Adrenal gland (tissue), 12 donors: ENCODE data around the gene FXYD3. TPM values are rescaled to one million over a fixed set of nuclear protein-coding genes. Genes with fewer than 3 reads are reported as not detected.

Source experiments
- DNase-seq, 7 donors: peaks; one replicate each; pipeline ENCODE4 v3.0.0-alpha.2; 2019 to 2020
- H3K27ac ChIP-seq, 5 donors: fragments of 200-600 bp; sonication (generic) in 4 of 5; 1 replicate in 3 of 5; 2 replicates in 2 of 5; pipeline versions ENCODE4 v1.5.1 to v1.8.0; 2016 to 2020; ENCODE audit warnings: mild to moderate bottlenecking in 1 of 5
- H3K27me3 ChIP-seq: fragments of 200-600 bp; 2 replicates; pipeline ENCODE4 v1.8.0; 2021
- H3K36me3 ChIP-seq, 2 donors: fragments of 200-600 bp; replicated peaks in 1 of 2; 1 replicate in 1 of 2; 2 replicates in 1 of 2; pipeline versions ENCODE4 v1.5.1 to v1.8.0; 2018 to 2022
- H3K4me1 ChIP-seq, 2 donors: fragments of 200-600 bp; replicated peaks in 1 of 2; 1 replicate in 1 of 2; 2 replicates in 1 of 2; pipeline versions ENCODE4 v1.5.1 to v1.8.0; 2018 to 2021
- H3K4me3 ChIP-seq, 4 donors: fragments of 200-600 bp; sonication (generic) in 3 of 4; one replicate each; pipeline ENCODE4 v1.5.1; 2016 to 2018
- H3K9me3 ChIP-seq, 3 donors: fragments of 200-600 bp; sonication (generic) in 1 of 3; replicated peaks in 1 of 3; 1 replicate in 2 of 3; 2 replicates in 1 of 3; pipeline versions ENCODE4 v1.5.1 to v1.8.0; 2016 to 2021
- CTCF ChIP-seq, 6 experiments: fragments of 450-650 bp in 4 of 6; fragments of 200-600 bp in 2 of 6; sonication (generic) in 1 of 6; IDR thresholded peaks; 1 replicate in 5 of 6; 2 replicates in 1 of 6; pipeline versions ENCODE4 v1.5.1 to v1.8.0; 2016 to 2021; ENCODE audit warnings: antibody characterized with exemption in 6 of 6, mild to moderate bottlenecking in 2 of 6, moderate library complexity in 1 of 6
- POLR2A ChIP-seq, 2 donors: fragments of 450-650 bp; IDR thresholded peaks; one replicate each; pipeline ENCODE4 v1.6.1; 2017; ENCODE audit warnings: antibody characterized with exemption in 2 of 2, mild to moderate bottlenecking in 2 of 2, moderate library complexity in 1 of 2
- WGBS, 4 donors: extraction: QIAGEN DNeasy Blood & Tissue Kit in 2 of 4; methylation state at CpG; one replicate each; pipeline versions ENCODE4 v1.1.5 to v1.1.7; 2013 to 2017; 5-methylcytosine and 5-hydroxymethylcytosine counted together
- intact Hi-C, 2 donors: fragments of 100-400 bp; cut with DNase I; formaldehyde crosslinking; loops; one replicate each; pipeline versions ENCODE4 v1.14.1 to v1.15.0; 2022 to 2023
- polyA plus RNA-seq, 3 donors: library from polyadenylated mRNA; stranded (reverse); fragments of 200-250 nt in 2 of 3; fragments of 350-450 nt in 1 of 3; fragmentation: Illumina TruSeq in 1 of 3; extraction: RNeasy Lipid Tissue Mini Kit (QIAGEN cat#74804) in 1 of 3; gene quantifications; one replicate each; pipeline ENCODE4 v1.2.3, GENCODE V29; 2013 to 2014
- total RNA-seq, 9 donors: library from RNA; depleted of rRNA in 4 of 9; stranded (reverse); fragments of >200 nt in 4 of 9; fragments of 120-200 nt in 1 of 9; fragmentation: NEBNext Ultra II Directional in 1 of 9; extraction: Animal tissue kit (Norgen Biotek cat#: 25700) in 1 of 9; gene quantifications; one replicate each; pipeline versions ENCODE4 v1.1.0 to v1.2.4, GENCODE V29; 2013 to 2023
- donor health status: healthy with polysubstance abuse.
- donor health status: Bipolar disorder and iron deficiency.
- donor health status: DM: yes; HTN: yes; CAD: no.
- donor health status: DM: no; HTN: no; CAD: no.
- donor health status: DM: no; HTN: no; CAD: no.
- donor health status: DM: yes; HTN: yes; CAD: no.

FXYD3 gene
- total and polyA plus RNA-seq, 12 donors, result 0.34 to 4.6 (median 2.3) TPM; not detected in 4

DNA sequence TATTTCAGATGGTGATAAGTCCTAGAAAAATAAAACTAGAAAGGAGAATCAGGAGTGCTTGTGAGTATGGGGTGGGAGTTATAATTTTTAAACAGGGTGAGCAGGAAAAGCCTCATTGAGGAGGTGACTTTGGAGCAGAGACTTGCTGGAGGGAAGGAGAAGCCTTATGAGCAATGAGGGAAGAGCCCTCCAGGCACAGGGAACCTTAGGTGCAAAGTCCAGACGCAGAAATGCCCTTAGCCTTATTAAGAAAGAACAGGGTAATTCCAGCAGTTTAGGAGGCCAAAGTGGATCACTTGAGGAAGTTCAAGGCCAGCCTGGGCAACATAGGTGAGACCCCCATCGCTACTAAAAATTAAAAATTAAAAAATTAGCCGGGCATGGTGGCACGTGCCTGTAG, 21.0 kb upstream of the FXYD3 start:
- peaks cover 11% of the 10 kb centered on the region for H3K27me3 ChIP-seq
- H3K27ac ChIP-seq, result no peak overlapping the region
- H3K9me3 ChIP-seq, result no peaks in the 10 kb centered on the region
- DNase-seq, result no peak
- intact Hi-C loops, result loop anchor here in 1 of 2 donors (5.0 kb wide), 1 partner anchor 122 kb away; no protein-coding TSS in a partner anchor
- no peak overlapping the region for H3K4me3 ChIP-seq
- no peaks in the 10 kb centered on the region for H3K36me3 ChIP-seq
- H3K4me1 ChIP-seq, result peaks cover 0 to 6% of the 10 kb centered on the region in 2 donors
- TF ChIP-seq CTCF (IDR thresholded peaks at IDR 0.05) (no peak), POLR2A (IDR thresholded peaks at IDR 0.05) (no peak)
- 86 to 91% (median 89%) methylated on average over 4 of the region's 4 CpGs for WGBS, 4 donors

GRCh38 chr19:35095667-35096368, 19.8 kb upstream of the FXYD3 start:
- Histone ChIP-seq H3K4me3 (no peak overlapping the region), H3K27me3 (peaks cover 9% of the 10 kb centered on the region), H3K27ac (no peak overlapping the region), H3K4me1 (peaks cover 0 to 1% of the 10 kb centered on the region in 2 donors), H3K36me3 (no peaks in the 10 kb centered on the region), H3K9me3 (no peaks in the 10 kb centered on the region)
- intact Hi-C loops, result no loop called here
- TF ChIP-seq CTCF (IDR thresholded peaks at IDR 0.05) (no peak), POLR2A (IDR thresholded peaks at IDR 0.05) (no peak)
- WGBS, 4 donors, result 72 to 80% (median 77%) methylated on average over 8 of the region's 8 CpGs
- no peak for DNase-seq

- no peaks in the 10 kb centered on the region for H3K36me3 ChIP-seq
- WGBS, 4 donors, result 79 to 92% (median 85%) methylated on average over 19 to 29 of the region's 29 CpGs
- H3K9me3 ChIP-seq, result no peaks in the 10 kb centered on the region
- no peaks in the 10 kb centered on the region for H3K4me1 ChIP-seq
- H3K27me3 ChIP-seq, result no peaks in the 10 kb centered on the region
- intact Hi-C loops, result no loop called here
- no peak overlapping the region for H3K27ac ChIP-seq
- TF ChIP-seq CTCF (IDR thresholded peaks at IDR 0.05) (no peak), POLR2A (IDR thresholded peaks at IDR 0.05) (no peak)
- H3K4me3 ChIP-seq, result no peak overlapping the region
- no peak for DNase-seq
These were observed 17.1 kb upstream of the FXYD3 start for GRCh38 chr19:35098413-35099049.

DNA sequence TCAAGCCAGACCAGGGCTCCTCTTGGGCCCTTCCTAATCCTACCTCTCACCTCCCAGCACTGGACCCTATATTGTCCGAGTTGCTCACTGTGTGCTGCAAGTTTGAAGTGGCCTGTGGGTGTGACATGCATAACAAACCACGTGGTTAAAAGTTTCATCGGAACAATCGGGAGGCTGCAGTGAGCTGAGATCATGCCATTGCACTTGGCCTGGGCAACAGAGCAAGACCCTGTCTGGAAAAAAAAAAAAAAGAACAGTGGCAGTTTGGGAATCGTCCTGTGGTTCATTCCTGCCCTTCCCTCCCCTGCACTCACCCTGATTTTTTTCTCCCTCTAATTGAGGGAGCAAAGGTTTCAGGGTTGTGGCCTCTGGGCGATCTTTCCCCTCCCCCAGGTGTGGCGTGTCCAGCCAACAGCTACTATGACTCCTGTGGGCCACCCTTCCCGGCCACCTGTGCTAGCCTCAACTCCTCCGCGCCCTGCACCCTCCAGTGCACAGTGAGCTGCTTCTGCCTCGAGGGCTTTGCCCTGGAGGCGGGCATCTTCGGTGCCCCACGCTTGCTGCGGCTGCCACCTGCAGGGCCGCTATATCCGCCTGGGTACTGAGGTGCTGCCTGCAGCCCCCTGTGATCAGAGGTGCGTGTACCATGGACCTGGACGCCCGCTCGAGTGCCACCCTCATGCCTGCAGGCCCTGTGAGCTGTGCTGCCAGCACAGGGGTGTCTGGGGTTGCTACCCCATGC, 16.3 kb upstream of the FXYD3 start:
- TF ChIP-seq POLR2A (IDR thresholded peaks at IDR 0.05), result no peak
- TF ChIP-seq CTCF (IDR thresholded peaks at IDR 0.05), result no peak
- H3K27ac ChIP-seq, result no peak overlapping the region
- no peaks in the 10 kb centered on the region for H3K9me3 ChIP-seq
- intact Hi-C loops, result no loop called here
- 76 to 85% (median 84%) methylated on average over 16 to 21 of the region's 21 CpGs for WGBS, 4 donors
- no peaks in the 10 kb centered on the region for H3K27me3 ChIP-seq
- H3K4me1 ChIP-seq, result no peaks in the 10 kb centered on the region
- H3K36me3 ChIP-seq, result no peaks in the 10 kb centered on the region
- no peak for DNase-seq
- H3K4me3 ChIP-seq, result no peak overlapping the region
